Tibial nerve (tissue), 4 donors: ENCODE measurements around the gene PRKAR1B. TPM values are rescaled to one million over a fixed set of nuclear protein-coding genes. Genes with fewer than 3 reads are reported as not detected.

Source experiments
- DNase-seq, 2 donors: peaks; one replicate each; pipeline ENCODE4 v3.0.0-alpha.2; 2019; ENCODE audit warnings: low spot score in 2 of 2
- H3K27ac ChIP-seq, 4 donors: fragments of 200-600 bp; sonication (generic) in 3 of 4; one replicate each; pipeline ENCODE4 v1.5.1; 2017 to 2019; ENCODE audit warnings: mild to moderate bottlenecking in 1 of 4
- H3K27me3 ChIP-seq, 2 donors: fragments of 200-600 bp; sonication (generic) in 1 of 2; one replicate each; pipeline versions ENCODE4 v1.5.1 to v1.6.0; 2017 to 2019
- H3K36me3 ChIP-seq, 3 donors: fragments of 200-600 bp; sonication (generic); one replicate each; pipeline ENCODE4 v1.5.1; 2018 to 2019
- H3K4me1 ChIP-seq, 4 donors: fragments of 200-600 bp; sonication (generic) in 3 of 4; one replicate each; pipeline ENCODE4 v1.5.1; 2017 to 2019
- H3K4me3 ChIP-seq, 4 donors: fragments of 200-600 bp; sonication (generic) in 3 of 4; one replicate each; pipeline ENCODE4 v1.5.1; 2017 to 2019; ENCODE audit warnings: mild to moderate bottlenecking in 1 of 4, moderate library complexity in 1 of 4
- H3K9me3 ChIP-seq, 4 donors: fragments of 200-600 bp; sonication (generic) in 3 of 4; one replicate each; pipeline ENCODE4 v1.5.1; 2017 to 2019
- EP300 ChIP-seq, 2 donors: sonication (generic); formaldehyde crosslinking; IDR thresholded peaks; one replicate each; pipeline ENCODE4 v1.6.1; 2017; ENCODE audit warnings: antibody characterized with exemption in 2 of 2, mild to moderate bottlenecking in 1 of 2
- POLR2A ChIP-seq, 2 donors: fragments of 450-650 bp; IDR thresholded peaks; one replicate each; pipeline ENCODE4 v1.6.1; 2017; ENCODE audit warnings: antibody characterized with exemption in 2 of 2, mild to moderate bottlenecking in 2 of 2, moderate library complexity in 2 of 2
- WGBS, 2 donors: methylation state at CpG; one replicate each; pipeline ENCODE4 v1.1.5; 2018; 5-methylcytosine and 5-hydroxymethylcytosine counted together
- total RNA-seq, 4 donors: library from RNA; depleted of rRNA; stranded (reverse); fragments of >200 nt; gene quantifications; one replicate each; pipeline ENCODE4 v1.1.0, GENCODE V29; 2016
- TF ChIP-seq, protein P1 (sequence below), 5 experiments: fragments of 200-600 bp in 3 of 5; fragments of 450-650 bp in 2 of 5; sonication (generic) in 3 of 5; IDR thresholded peaks; one replicate each; pipeline ENCODE4 v1.5.1; 2016 to 2019; ENCODE audit warnings: antibody characterized with exemption in 5 of 5, mild to moderate bottlenecking in 3 of 5, moderate library complexity in 2 of 5

PRKAR1B gene
- total RNA-seq, 4 donors from 2014 or later: 2.7 to 12.3 (median 4.8) TPM

DNA sequence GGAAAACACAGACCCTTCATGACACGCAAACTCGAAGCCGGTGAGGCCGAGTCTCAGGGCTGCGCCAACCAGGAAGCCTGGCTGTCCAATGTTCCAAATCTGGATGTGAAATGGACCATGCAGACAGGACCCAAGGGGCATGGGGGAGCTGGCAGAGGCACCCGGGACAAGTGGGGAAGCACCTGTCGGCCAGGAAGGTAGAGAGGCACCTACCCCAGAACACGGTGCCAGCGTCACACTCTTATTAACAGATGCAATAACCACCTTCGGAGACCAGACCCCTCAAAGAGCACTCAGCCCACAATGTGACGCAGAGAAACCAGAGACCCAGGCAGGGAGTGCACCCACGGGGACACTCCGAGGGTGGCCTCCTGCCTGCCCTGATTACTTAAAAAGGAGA lies 119.1 kb downstream of the PRKAR1B start:
- no peak for DNase-seq
- Histone ChIP-seq H3K27me3 (no peaks in the 10 kb centered on the region), H3K27ac (peak overlapping the region in 2 of 4 donors; percentile 17 to 34), H3K36me3 (no peaks in the 10 kb centered on the region), H3K4me1 (peaks cover 0 to 39% (median 13%) of the 10 kb centered on the region in 4 donors), H3K9me3 (no peaks in the 10 kb centered on the region), H3K4me3 (no peak overlapping the region)
- WGBS, 2 donors: 79 to 87% methylated on average over 12 to 13 of the region's 13 CpGs
- TF ChIP-seq POLR2A (IDR thresholded peaks at IDR 0.05) (no peak), EP300 (IDR thresholded peaks at IDR 0.05) (no peak)
- TF ChIP-seq, protein P1, sequence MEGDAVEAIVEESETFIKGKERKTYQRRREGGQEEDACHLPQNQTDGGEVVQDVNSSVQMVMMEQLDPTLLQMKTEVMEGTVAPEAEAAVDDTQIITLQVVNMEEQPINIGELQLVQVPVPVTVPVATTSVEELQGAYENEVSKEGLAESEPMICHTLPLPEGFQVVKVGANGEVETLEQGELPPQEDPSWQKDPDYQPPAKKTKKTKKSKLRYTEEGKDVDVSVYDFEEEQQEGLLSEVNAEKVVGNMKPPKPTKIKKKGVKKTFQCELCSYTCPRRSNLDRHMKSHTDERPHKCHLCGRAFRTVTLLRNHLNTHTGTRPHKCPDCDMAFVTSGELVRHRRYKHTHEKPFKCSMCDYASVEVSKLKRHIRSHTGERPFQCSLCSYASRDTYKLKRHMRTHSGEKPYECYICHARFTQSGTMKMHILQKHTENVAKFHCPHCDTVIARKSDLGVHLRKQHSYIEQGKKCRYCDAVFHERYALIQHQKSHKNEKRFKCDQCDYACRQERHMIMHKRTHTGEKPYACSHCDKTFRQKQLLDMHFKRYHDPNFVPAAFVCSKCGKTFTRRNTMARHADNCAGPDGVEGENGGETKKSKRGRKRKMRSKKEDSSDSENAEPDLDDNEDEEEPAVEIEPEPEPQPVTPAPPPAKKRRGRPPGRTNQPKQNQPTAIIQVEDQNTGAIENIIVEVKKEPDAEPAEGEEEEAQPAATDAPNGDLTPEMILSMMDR (IDR thresholded peaks at IDR 0.05): no peak

DNA sequence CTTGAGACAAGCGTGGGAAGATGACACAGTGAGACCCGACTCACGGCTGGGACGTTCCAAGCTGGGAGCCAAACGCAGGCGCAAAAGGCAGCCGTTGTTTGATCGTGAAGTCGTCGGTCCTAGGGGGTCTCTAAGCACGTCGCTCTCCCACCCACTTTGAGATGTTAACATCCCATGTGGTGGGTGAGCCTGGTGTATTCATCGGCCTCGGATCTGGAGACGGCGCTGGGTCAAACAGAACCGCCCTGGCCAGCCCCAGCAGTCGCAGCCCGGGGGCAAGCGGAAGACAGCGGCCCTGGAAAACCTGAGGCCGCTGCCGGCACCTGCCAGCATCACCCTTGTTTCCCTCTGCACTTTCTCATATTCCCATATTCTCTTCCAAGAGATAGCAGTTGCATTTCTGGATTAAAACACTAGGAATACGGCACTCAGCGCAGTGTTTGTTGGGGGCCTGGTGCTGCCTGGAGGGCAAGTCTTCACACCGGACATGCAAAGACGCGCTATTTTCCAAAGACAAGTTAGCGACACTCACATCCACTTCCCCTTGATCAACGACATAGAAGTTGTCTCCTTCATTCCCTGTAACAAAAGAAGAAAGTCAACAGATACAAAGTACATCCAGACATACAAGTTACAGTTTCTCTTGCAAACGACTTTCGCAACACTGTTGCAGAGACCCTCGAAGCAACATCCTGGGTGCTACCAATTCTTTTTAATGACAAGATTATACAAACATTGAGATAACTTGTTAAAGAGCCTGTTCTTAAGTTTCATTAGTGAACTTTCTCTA lies 121.2 kb downstream of the PRKAR1B start:
- Histone ChIP-seq H3K9me3 (no peaks in the 10 kb centered on the region), H3K4me3 (no peak overlapping the region), H3K27me3 (no peaks in the 10 kb centered on the region), H3K4me1 (peaks cover 0 to 55% (median 32%) of the 10 kb centered on the region in 4 donors), H3K36me3 (no peaks in the 10 kb centered on the region), H3K27ac (peak overlapping the region in 2 of 4 donors; percentile 83 to 87)
- TF ChIP-seq EP300 (IDR thresholded peaks at IDR 0.05): no peak
- no peak for TF ChIP-seq POLR2A (IDR thresholded peaks at IDR 0.05)
- TF ChIP-seq, protein P1 (IDR thresholded peaks at IDR 0.05): no peak
- 86 to 88% methylated on average over 33 of the region's 33 CpGs for WGBS, 2 donors
- DNase-seq: no peak

DNA sequence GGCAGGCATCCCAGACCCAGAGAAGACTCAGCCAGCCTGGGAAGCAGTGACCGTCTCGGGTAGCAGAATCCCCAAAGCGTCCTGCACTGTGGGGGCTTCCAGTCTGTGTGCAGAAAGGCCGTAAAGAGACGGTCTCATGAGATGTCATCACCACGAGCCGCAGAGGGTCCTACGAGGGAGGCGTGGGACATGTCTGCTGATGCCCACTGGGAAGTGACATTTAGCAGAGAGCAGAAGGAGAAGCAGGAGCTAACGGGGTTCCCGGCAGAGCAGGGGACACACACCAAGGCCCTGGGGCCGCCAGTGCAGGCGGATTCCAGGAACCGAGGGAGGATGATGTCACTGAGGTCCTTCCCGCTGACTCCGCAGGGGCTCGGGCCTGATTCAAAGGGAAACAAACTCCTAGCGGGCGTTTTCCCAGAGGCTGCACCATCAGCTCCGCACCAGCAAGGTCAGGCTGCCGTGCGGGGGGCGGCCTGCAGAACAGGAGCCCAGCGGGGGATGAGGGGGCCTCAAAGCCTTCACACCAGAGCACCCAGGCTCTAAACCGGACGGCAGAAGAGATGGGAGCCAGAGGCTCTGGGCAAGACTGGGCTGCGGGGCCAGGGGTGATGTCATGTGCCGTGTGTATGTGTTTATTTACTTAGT lies 122.1 kb downstream of the PRKAR1B start:
- H3K27me3 ChIP-seq: no peaks in the 10 kb centered on the region
- WGBS, 2 donors: 86 to 90% methylated on average over 28 of the region's 28 CpGs
- H3K27ac ChIP-seq: peak overlapping the region; percentile 59 to 94 (median 85)
- H3K4me3 ChIP-seq: peak overlapping the region in 2 of 4 donors; percentile 29 to 33
- TF ChIP-seq, protein P1 (IDR thresholded peaks at IDR 0.05): no peak
- TF ChIP-seq POLR2A (IDR thresholded peaks at IDR 0.05): no peak
- TF ChIP-seq EP300 (IDR thresholded peaks at IDR 0.05): no peak
- DNase-seq: no peak
- H3K36me3 ChIP-seq: no peaks in the 10 kb centered on the region
- H3K4me1 ChIP-seq: peaks cover 0 to 51% (median 33%) of the 10 kb centered on the region in 4 donors
- no peaks in the 10 kb centered on the region for H3K9me3 ChIP-seq

DNA sequence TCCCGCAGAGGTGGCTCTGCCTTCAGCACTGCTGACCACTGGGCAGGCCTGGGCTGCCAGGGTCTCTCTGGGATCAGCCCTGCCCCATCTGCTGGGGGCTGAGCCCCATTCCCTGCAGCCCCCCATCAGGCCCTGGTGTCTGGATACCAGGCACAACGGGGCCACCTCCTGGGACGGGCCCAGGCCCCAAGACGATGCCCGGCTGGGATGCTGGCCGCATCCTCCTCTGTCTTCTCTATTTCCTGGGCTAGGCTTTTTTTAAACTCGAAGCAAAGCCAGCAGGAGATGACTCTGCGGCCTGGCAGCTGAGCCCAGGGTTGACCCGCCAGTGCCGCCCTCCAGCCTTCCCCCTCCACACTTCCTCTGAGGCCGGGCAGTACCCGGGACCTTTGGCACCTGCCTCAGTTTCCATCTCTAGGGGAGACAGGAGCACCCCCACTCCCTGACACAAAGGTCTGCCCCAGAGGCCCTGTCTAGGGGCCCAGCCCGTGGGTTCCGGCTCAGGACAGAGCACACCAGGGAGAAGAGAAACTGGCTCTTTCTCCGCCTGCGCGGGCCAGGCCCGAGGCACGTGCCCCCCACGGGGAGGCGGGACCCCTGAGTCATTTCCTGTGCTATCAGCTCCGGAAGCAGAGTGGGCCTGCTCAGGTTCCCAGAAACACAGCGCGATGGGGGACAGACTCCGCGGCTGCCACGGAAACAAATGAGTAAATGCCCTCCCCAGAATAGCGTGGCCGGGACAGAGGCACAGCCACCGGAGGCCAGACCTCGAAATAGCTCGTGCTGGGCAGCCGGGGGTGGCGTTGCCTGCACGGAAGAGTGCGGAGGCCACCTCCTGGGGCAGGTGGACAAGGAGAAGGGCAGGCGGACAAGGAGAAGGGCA lies 122.8 kb downstream of the PRKAR1B start:
- peak; percentile 77 to 87 for TF ChIP-seq EP300 (IDR thresholded peaks at IDR 0.05)
- TF ChIP-seq, protein P1 (IDR thresholded peaks at IDR 0.05): no peak
- TF ChIP-seq POLR2A (IDR thresholded peaks at IDR 0.05): peak in 1 of 2 donors; percentile 35
- Histone ChIP-seq H3K4me3 (peak overlapping the region in 2 of 4 donors; percentile 29 to 33), H3K4me1 (peaks cover 0 to 50% (median 33%) of the 10 kb centered on the region in 4 donors), H3K27ac (peak overlapping the region; percentile 59 to 94 (median 85)), H3K27me3 (no peaks in the 10 kb centered on the region), H3K9me3 (no peaks in the 10 kb centered on the region), H3K36me3 (no peaks in the 10 kb centered on the region)
- DNase-seq: peak; percentile 47 to 60
- WGBS, 2 donors: 48 to 56% methylated on average over 35 to 37 of the region's 37 CpGs
